ENCODE measurements around the gene CNN3.

CNN3 gene

DNA sequence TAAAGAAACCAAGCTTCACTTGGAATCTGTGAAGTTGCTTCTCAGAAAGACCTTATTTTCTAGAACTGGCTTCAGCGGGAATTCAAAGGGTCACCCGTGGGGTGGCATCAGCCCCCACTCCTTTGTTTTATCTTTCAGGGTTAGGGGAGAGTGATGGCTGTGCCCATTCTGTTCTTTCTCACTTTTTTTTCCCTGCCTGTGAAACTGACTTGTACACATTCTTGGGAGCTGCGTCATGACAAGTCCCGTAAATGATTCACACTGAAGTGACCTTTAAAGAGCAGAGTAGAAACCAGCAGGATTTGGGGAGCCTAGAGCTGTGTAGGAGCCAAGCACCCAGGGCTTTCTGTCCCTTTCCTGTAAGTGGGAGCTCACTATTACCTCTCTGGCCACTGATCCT lies 63.0 kb downstream of the CNN3 start:
- Histone ChIP-seq H2AFZ (ENCODE audit: low read length) (no peak overlapping the region), H4K20me1 (ENCODE audit: insufficient read depth, low read length, poor library complexity, severe bottlenecking) (no peaks in the 10 kb centered on the region), H3K9me3 (ENCODE audit: insufficient read depth, low read depth, low read length) (no peaks in the 10 kb centered on the region), H3K4me1 (ENCODE audit: insufficient read depth, low read length, poor library complexity, severe bottlenecking) (no peaks in the 10 kb centered on the region), H3F3A (ENCODE audit: low read depth) (no peaks in the 10 kb centered on the region), H3K4me3 (ENCODE audit: low read length, poor library complexity, severe bottlenecking) (no peak overlapping the region), H3K9me2 (replicated peaks; ENCODE audit: low read depth, low read length) (no peaks in the 10 kb centered on the region), H3K27me3 (ENCODE audit: insufficient read depth, low read length, poor library complexity, severe bottlenecking) (no peaks in the 10 kb centered on the region), H3K36me3 (ENCODE audit: insufficient read depth, low read length) (no peaks in the 10 kb centered on the region), H3K4me2 (ENCODE audit: low read depth, low read length, poor library complexity, severe bottlenecking) (no peak overlapping the region), H3K79me2 (ENCODE audit: insufficient read depth, low read length) (no peaks in the 10 kb centered on the region), H3K9ac (ENCODE audit: low read depth, low read length, poor library complexity, severe bottlenecking) (no peak overlapping the region)
- TF ChIP-seq EZH2phosphoT487 (IDR thresholded peaks at IDR 0.05; ENCODE audit: borderline replicate concordance) (no peak), CTCF (conservative IDR thresholded peaks at IDR 0.05; ENCODE audit: low read length) (no peak)

DNA sequence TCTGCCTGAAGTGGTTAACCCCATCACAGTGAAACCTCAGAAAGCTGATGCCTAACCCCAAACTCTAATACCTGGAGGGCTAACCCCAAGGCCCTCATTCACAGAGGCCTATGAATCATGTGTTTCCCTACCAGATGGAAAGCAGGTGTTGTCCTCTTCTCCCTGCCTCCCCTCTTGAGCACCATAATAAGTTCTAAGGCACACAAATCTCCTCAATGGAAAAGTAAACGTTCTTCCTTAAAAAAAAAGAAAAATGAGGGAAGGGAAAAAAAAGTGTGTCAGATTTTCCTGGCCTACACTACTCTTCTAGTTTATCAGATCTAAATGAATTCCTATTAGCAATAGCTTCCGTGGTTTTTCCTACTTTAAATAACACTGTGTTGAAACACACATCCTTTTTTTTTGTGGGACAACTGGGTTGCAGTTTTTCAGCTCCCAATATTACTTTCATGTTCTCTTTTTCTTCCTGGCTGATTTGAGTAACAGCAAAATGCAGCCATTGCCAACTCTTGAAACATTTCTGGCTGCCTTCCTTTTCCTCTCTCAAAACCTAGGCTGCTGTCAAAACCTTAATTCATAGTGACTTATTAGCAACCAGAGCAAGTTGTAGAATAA lies 63.5 kb downstream of the CNN3 start:
- H3K9ac ChIP-seq (ENCODE audit: low read depth, low read length, poor library complexity, severe bottlenecking), result no peak overlapping the region
- no peaks in the 10 kb centered on the region for H3K27me3 ChIP-seq (ENCODE audit: insufficient read depth, low read length, poor library complexity, severe bottlenecking)
- H4K20me1 ChIP-seq (ENCODE audit: insufficient read depth, low read length, poor library complexity, severe bottlenecking), result no peaks in the 10 kb centered on the region
- no peak overlapping the region for H3K4me2 ChIP-seq (ENCODE audit: low read depth, low read length, poor library complexity, severe bottlenecking)
- no peaks in the 10 kb centered on the region for H3K36me3 ChIP-seq (ENCODE audit: insufficient read depth, low read length)
- H3F3A ChIP-seq (ENCODE audit: low read depth), result no peaks in the 10 kb centered on the region
- H3K4me1 ChIP-seq (ENCODE audit: insufficient read depth, low read length, poor library complexity, severe bottlenecking), result no peaks in the 10 kb centered on the region
- H3K4me3 ChIP-seq (ENCODE audit: low read length, poor library complexity, severe bottlenecking), result no peak overlapping the region
- no peaks in the 10 kb centered on the region for H3K9me3 ChIP-seq (ENCODE audit: insufficient read depth, low read depth, low read length)
- no peak overlapping the region for H2AFZ ChIP-seq (ENCODE audit: low read length)
- H3K9me2 ChIP-seq (replicated peaks; ENCODE audit: low read depth, low read length), result no peaks in the 10 kb centered on the region
- TF ChIP-seq EZH2phosphoT487 (IDR thresholded peaks at IDR 0.05; ENCODE audit: borderline replicate concordance) (no peak), CTCF (conservative IDR thresholded peaks at IDR 0.05; ENCODE audit: low read length) (no peak)
- H3K79me2 ChIP-seq (ENCODE audit: insufficient read depth, low read length), result no peaks in the 10 kb centered on the region

GRCh38 chr1:94862718-94863117 lies 64.2 kb downstream of the CNN3 start:
- H3K4me1 ChIP-seq (ENCODE audit: insufficient read depth, low read length, poor library complexity, severe bottlenecking), result no peaks in the 10 kb centered on the region

More at GRCh38 chr1:94862718-94863117, 64.2 kb downstream of the CNN3 start:
- H3F3A ChIP-seq (ENCODE audit: low read depth), result no peaks in the 10 kb centered on the region
- no peak overlapping the region for H3K4me2 ChIP-seq (ENCODE audit: low read depth, low read length, poor library complexity, severe bottlenecking)
- no peak overlapping the region for H3K4me3 ChIP-seq (ENCODE audit: low read length, poor library complexity, severe bottlenecking)
- no peaks in the 10 kb centered on the region for H3K9me3 ChIP-seq (ENCODE audit: insufficient read depth, low read depth, low read length)
- TF ChIP-seq EZH2phosphoT487 (IDR thresholded peaks at IDR 0.05; ENCODE audit: borderline replicate concordance) (no peak), CTCF (conservative IDR thresholded peaks at IDR 0.05; ENCODE audit: low read length) (no peak)
- no peaks in the 10 kb centered on the region for H4K20me1 ChIP-seq (ENCODE audit: insufficient read depth, low read length, poor library complexity, severe bottlenecking)
- no peaks in the 10 kb centered on the region for H3K79me2 ChIP-seq (ENCODE audit: insufficient read depth, low read length)
- no peaks in the 10 kb centered on the region for H3K27me3 ChIP-seq (ENCODE audit: insufficient read depth, low read length, poor library complexity, severe bottlenecking)
- H3K9ac ChIP-seq (ENCODE audit: low read depth, low read length, poor library complexity, severe bottlenecking), result no peak overlapping the region
- H3K36me3 ChIP-seq (ENCODE audit: insufficient read depth, low read length), result no peaks in the 10 kb centered on the region
- H2AFZ ChIP-seq (ENCODE audit: low read length), result no peak overlapping the region
- H3K9me2 ChIP-seq (replicated peaks; ENCODE audit: low read depth, low read length), result no peaks in the 10 kb centered on the region
